ENCODE measurements around the gene PLAU.

GRCh38 chr10:73871295-73872189 lies 39.4 kb upstream of the PLAU start:
- TF ChIP-seq CTCF (IDR thresholded peaks at IDR 0.05 in 4 of 5, conservative IDR thresholded peaks at IDR 0.05 in 1 of 5) = no peak
- TF ChIP-seq POLR2A (IDR thresholded peaks at IDR 0.05) = no peak

Data from gastrocnemius medialis (tissue), 4 donors.